NCI-H2171 treated with DMSO at 0.1 percent for 48 hours (cell line): ENCODE measurements around the gene NTPCR.
A peak's percentile ranks its signal among the peaks of the same experiment; 100 is the strongest.

Experiments used
- DNase-seq: peaks from one replicate; lab custom pipeline; 2025; lab: John Stamatoyannopoulos, UW

The NTPCR gene

DNA sequence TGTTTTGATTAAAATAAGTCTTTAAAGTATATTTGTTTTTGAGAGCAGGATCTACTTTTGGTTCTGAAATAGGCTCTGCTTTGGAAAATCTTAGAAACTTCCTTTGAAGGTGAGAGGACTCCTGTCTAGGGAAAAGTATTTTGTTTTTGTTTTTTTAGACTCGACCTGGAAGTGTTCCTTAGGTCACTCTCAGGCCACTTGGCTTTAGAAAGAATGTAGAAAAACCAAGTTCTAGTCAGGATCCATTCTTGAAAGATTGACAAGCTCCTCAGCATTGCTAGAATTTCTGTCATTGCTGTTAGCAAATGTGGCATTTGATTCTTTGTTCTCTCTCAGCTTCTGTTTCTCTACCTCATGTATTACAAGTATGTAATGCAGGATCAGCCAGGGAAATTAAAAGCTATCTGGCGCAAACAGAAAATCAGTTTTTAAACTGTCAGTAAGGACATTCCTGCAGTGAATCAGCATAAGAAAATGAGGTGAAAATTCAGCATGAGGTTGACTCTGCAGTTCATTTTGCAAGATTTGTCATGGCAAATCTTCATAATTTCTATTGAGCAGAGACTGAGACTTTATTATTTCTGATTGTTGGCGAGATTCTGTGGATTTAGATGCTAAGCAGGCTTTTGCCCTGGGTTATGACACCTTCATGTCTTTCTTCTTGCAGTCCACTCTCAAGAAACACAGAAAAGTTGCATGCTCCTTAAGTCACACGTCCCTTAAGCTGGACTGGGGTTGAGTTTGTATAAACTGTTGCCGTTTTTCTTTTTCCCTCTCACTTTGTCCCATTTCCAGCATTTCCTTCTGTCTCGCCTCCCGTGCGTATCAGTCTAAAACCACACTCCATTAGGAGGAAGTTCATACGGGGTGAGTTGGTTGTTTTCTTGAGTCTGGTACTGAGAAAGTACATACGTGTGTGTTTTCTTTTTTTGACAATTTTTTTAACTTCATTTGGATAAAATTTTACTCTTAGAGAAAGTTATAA is 12.6 kb downstream of the NTPCR start:
- DNase-seq = no peak

DNA sequence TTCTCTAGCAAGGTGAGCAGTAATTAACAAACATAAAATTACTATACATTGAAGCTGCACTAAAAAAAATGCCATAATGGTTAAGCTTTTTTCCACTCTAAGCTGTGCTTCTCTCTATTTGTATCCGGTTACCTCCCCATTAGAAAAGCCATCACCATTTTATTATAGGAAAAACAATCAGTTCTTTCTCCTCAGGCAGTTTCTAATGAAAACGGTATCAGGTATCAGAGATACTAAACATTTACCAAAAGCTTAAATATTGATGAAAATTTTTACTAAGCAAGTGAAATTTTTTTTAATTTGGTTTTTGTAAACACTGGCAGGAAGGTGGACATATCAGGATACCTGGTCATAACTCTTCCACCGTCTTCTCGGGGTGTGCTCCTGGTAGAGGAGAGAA is 14.2 kb downstream of the NTPCR start:
- DNase-seq = no peak

GRCh38 chr1:232965124-232965911 is 14.9 kb downstream of the NTPCR start:
- no peak for DNase-seq

DNA sequence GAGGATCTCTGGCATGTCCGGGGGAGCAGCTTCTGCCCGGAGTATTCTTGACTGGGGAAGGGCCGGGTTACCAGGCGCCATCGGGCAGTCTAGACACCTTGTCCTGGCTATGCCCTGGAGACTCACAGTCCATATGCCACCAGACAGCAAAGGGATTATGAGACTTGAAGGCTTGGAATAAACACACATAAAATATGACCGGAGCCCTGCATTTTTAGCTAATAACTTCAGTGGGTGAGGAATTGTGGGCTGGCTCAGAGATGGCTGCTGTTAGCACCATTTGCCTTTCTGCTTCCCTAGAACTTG is 15.5 kb downstream of the NTPCR start:
- DNase-seq = no peak

DNA sequence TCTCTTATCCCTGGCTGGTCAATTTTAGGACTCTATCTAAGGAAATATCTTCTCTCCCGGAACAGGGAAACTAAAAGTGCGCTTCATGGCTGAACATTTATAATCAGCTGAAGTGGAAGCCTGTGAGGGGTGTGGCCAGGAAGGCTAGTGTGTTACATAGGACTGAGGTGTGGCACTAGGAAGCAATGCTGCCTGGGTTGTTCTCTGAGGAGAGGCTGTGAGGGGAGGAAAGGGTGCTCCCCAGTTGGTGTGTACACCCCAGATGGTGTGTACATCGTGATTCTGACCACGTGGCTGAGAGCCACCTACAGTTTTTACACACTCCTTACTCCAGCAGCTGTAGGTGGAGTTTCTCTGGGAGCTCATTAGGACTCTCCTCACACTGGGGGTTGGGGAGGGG is 16.3 kb downstream of the NTPCR start:
- DNase-seq = peak; percentile 25

GRCh38 chr1:232968391-232968790 is 18.0 kb downstream of the NTPCR start:
- no peak for DNase-seq

DNA sequence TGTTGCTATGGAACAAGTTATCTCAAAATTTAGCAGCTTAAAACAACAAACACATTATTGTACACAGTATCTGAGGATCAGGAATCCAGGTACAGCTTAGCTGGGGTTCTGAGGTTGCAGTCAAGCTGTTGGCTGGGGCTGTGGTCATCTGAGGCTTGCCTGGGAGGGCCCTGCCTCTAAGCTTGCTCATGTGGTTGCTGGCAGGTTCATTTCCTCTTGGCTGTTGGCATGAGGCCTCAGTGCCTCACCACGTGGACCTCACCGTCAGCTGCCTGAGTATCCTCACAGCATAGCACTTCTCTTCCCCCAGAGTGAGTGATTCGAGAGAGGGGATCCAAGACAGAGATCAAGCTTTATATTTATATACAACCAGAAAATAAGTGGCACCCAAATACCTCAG is 18.6 kb downstream of the NTPCR start:
- DNase-seq = no peak

GRCh38 chr1:232969799-232970198 is 19.4 kb downstream of the NTPCR start:
- peak; percentile 35 for DNase-seq

DNA sequence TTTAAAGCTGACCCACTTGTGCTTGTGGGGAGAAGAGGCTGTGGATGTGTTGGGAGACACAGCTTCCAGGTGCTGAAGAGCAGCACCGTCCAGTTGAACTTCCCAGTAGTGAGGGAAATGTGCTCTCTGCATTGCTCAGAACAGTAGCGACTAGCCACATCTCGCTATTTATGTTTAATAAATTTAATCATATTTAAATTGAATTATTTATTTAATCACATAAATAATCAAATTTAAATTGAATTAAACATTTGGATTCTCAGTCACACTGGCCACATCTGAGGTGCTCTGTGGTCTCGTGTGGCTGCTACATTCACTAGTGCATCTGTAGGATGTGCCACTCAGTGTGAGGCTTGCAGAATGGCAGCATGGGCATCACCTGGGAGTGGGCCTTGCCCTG is 20.1 kb downstream of the NTPCR start:
- no peak for DNase-seq

GRCh38 chr1:232973652-232974611 is 23.5 kb downstream of the NTPCR start:
- no peak for DNase-seq

GRCh38 chr1:232974971-232975370 is 24.6 kb downstream of the NTPCR start:
- no peak for DNase-seq

DNA sequence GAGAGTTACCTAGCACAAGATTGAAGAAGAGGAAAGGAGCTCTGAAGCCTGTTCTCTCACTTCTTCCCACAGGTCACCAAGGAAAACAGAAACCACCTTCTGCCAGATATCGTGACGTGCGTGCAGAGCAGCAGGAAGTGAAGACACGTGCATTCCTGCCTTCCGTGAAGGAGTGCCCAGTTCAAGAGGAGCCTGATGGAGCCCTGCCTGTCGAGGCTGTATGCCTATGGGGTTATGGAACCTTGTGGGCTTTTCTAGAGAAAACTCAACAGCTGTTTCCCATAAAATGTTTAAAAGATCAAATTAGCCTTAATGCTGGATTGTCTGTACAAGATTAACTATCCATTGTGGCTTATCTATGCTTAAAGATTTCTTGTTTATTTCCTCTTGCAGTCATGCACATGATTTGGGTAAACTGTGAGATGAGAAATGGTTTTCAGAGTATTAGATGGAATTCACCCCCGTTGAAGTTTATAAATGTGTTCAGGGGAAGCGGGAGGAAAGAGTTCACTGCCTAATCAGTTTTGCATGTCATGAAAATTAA is 27.8 kb downstream of the NTPCR start:
- DNase-seq = no peak

DNA sequence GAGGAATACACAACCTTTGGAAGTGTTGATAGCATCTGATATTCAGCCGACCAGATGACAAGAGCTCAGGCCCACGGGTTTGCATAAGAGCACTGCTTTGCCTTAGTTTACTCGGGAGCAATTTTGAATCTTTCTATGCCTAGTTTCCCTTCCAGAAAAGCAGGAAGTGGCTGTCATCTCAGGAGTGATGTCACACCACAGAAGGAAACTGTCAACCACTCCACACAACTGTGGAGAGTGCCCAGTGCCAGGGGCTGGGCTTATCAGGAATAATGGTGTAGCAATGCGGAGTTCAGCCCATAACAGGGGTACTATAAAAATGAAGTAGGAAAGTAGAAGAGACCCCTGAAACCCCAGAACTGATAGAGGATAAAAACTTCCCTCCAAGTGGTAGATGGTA is 28.4 kb downstream of the NTPCR start:
- no peak for DNase-seq

GRCh38 chr1:232979558-232979957 is 29.1 kb downstream of the NTPCR start:
- DNase-seq = no peak

DNA sequence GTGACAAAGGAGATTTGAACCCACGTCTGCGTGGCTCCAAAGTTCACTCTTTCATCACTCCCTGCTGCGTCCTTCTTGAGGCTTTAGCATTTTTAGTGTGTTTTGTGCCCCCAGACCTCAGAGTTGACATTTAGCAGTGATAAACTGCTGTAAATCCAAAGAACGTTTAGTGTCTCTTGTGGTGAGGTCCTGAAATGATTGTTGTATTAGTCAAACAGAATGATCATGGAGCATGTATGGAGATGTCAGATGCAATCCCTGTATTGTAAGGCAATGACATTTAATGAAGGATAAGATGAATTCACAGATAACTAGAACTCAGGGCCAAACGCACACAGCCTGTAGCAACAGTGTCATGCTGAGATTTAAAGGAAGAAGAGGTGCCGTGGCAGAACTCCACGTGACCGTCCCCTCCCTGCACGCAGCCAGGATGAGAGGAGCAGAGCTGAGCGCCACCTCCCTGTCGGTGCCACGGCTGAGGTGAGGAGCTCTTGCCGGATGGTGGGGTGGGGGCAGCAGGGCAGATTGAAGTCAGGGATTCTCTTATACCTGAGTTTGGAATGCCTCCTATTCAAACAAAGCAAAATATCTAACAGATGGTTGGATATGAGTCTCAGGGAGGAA is 30.1 kb downstream of the NTPCR start:
- peak; percentile 71 for DNase-seq

DNA sequence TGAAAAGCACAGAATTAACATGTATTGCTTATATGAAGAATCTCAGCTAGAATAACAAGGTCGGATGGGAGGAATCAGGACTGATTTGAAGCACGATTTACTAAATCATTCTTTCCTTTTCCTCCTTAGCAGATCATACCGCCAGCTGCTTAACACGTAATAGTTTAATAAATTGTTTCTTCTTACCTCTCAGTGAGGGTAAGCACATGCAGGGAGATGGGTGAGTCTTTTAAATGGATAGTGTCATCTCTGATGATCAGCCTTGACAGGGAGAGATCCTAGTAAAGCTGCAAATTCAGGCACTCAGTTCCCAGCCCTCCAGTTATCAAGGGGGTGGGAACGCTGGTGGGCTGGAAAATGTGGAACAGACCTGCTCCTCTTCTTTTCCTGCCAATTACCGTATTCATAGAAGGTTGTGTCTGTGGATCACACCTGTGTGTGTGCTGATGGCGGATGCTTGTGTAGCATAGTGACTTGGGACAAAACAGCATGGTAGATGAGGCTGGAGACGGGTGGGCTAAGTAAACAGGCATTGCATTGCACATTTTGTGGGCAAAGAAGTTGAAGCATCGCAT is 30.7 kb downstream of the NTPCR start:
- DNase-seq = peak; percentile 45

- DNase-seq = no peak
Observed at GRCh38 chr1:232982238-232982944, 32.0 kb downstream of the NTPCR start.

- no peak for DNase-seq
Observed at GRCh38 chr1:232983375-232983774, 33.0 kb downstream of the NTPCR start.

DNA sequence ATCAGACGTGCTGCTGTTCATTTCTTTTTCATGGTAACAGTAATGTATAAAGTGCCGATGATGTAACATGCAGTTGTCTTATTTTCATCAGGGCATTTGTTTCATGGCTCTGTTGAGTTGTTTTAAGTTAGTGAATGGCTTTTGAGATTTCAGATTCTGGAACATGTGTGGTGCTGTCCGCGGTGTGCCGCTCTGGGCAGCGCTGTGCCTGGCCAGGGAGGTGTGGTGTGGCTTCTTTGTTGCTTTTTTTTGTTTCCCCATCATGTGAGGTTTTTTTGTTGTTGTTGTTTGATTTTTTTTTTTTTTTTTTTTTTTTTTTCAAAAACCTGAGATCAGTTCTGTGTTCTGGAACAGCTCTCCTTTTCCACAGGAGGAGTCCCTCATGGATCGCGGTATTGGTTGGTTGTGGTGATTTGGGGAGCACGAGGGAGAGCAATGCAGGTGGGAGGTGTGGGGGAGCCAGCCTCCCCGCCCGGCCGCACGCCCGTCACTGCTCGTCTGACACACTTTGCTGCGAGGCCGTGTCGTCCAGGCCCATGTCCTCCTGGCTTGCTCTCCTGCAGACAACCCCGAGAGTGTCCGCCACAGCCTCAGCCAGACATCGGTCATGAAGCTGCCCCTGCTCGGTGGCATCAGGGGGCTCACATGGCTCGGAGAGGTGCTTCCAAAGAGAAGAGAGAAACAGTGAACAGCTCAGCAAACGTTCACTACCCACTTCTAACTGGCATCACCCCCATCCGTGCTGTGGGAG is 33.6 kb downstream of the NTPCR start:
- no peak for DNase-seq
